ENCODE results near the gene HYDIN. TPM values are rescaled to one million over a fixed set of nuclear protein-coding genes. Genes with fewer than 3 reads are reported as not detected.

Gene HYDIN
- total and polyA plus RNA-seq, 4 donors, result 2.4 to 43.3 (median 18.9) TPM

GRCh38 chr16:71247478-71247877, 17.0 kb upstream of the HYDIN start:
- Histone ChIP-seq H3K36me3 (ENCODE audit: control insufficient read depth in 4 of 4, insufficient read depth in 4 of 4, low read length in 4 of 4) (no peaks in the 10 kb centered on the region), H3K4me1 (ENCODE audit: control insufficient read depth in 5 of 5, insufficient read depth in 5 of 5, low read length in 5 of 5) (no peaks in the 10 kb centered on the region), H3K9me3 (ENCODE audit: control insufficient read depth in 4 of 4, insufficient read depth in 3 of 4, low read length in 3 of 4) (no peaks in the 10 kb centered on the region), H3K27me3 (ENCODE audit: control insufficient read depth in 3 of 3, insufficient read depth in 3 of 3, low read length in 2 of 3) (no peaks in the 10 kb centered on the region), H3K9ac (ENCODE audit: insufficient read depth in 1 of 2, low read length in 2 of 2) (no peak overlapping the region), H3K27ac (ENCODE audit: low read depth in 1 of 2, low read length in 1 of 2) (no peak overlapping the region), H3K4me3 (no peak overlapping the region)
- no peak for TF ChIP-seq CTCF (IDR thresholded peaks at IDR 0.05; ENCODE audit: control extremely low read depth, extremely low read depth)
- no peak for DNase-seq
- WGBS, 2 donors, result 88 to 92% methylated on average over 7 of the region's 7 CpGs
- ATAC-seq (ENCODE audit: insufficient read depth, low FRiP score), result no peak

- no peak for DNase-seq
- ATAC-seq (ENCODE audit: insufficient read depth, low FRiP score), result no peak
- no peaks in the 10 kb centered on the region for H3K9me3 ChIP-seq (ENCODE audit: control insufficient read depth in 4 of 4, insufficient read depth in 3 of 4, low read length in 3 of 4)
These were observed 15.8 kb upstream of the HYDIN start for GRCh38 chr16:71246309-71246708.

GRCh38 chr16:71244521-71244920, 14.0 kb upstream of the HYDIN start:
- WGBS, 2 donors, result 94 to 97% methylated on average over 1 of the region's 1 CpG
- no peak overlapping the region for H3K4me3 ChIP-seq
- no peaks in the 10 kb centered on the region for H3K4me1 ChIP-seq (ENCODE audit: control insufficient read depth in 5 of 5, insufficient read depth in 5 of 5, low read length in 5 of 5)
- H3K9ac ChIP-seq (ENCODE audit: insufficient read depth in 1 of 2, low read length in 2 of 2), result no peak overlapping the region
- no peak for TF ChIP-seq CTCF (IDR thresholded peaks at IDR 0.05; ENCODE audit: control extremely low read depth, extremely low read depth)
- no peak for DNase-seq
- H3K9me3 ChIP-seq (ENCODE audit: control insufficient read depth in 4 of 4, insufficient read depth in 3 of 4, low read length in 3 of 4), result no peaks in the 10 kb centered on the region
- no peaks in the 10 kb centered on the region for H3K36me3 ChIP-seq (ENCODE audit: control insufficient read depth in 4 of 4, insufficient read depth in 4 of 4, low read length in 4 of 4)
- ATAC-seq (ENCODE audit: insufficient read depth, low FRiP score), result no peak
- H3K27me3 ChIP-seq (ENCODE audit: control insufficient read depth in 3 of 3, insufficient read depth in 3 of 3, low read length in 2 of 3), result no peaks in the 10 kb centered on the region
- no peak overlapping the region for H3K27ac ChIP-seq (ENCODE audit: low read depth in 1 of 2, low read length in 1 of 2)

More at GRCh38 chr16:71246309-71246708, 15.8 kb upstream of the HYDIN start:
- Histone ChIP-seq H3K9ac (ENCODE audit: insufficient read depth in 1 of 2, low read length in 2 of 2) (no peak overlapping the region), H3K4me1 (ENCODE audit: control insufficient read depth in 5 of 5, insufficient read depth in 5 of 5, low read length in 5 of 5) (no peaks in the 10 kb centered on the region), H3K27ac (ENCODE audit: low read depth in 1 of 2, low read length in 1 of 2) (no peak overlapping the region), H3K4me3 (no peak overlapping the region), H3K36me3 (ENCODE audit: control insufficient read depth in 4 of 4, insufficient read depth in 4 of 4, low read length in 4 of 4) (no peaks in the 10 kb centered on the region), H3K27me3 (ENCODE audit: control insufficient read depth in 3 of 3, insufficient read depth in 3 of 3, low read length in 2 of 3) (no peaks in the 10 kb centered on the region)
- TF ChIP-seq CTCF (IDR thresholded peaks at IDR 0.05; ENCODE audit: control extremely low read depth, extremely low read depth), result no peak

- Histone ChIP-seq H3K36me3 (ENCODE audit: control insufficient read depth in 4 of 4, insufficient read depth in 4 of 4, low read length in 4 of 4) (no peaks in the 10 kb centered on the region), H3K27me3 (ENCODE audit: control insufficient read depth in 3 of 3, insufficient read depth in 3 of 3, low read length in 2 of 3) (no peaks in the 10 kb centered on the region), H3K27ac (ENCODE audit: low read depth in 1 of 2, low read length in 1 of 2) (no peak overlapping the region), H3K9ac (ENCODE audit: insufficient read depth in 1 of 2, low read length in 2 of 2) (no peak overlapping the region), H3K4me3 (no peak overlapping the region), H3K9me3 (ENCODE audit: control insufficient read depth in 4 of 4, insufficient read depth in 3 of 4, low read length in 3 of 4) (no peaks in the 10 kb centered on the region), H3K4me1 (ENCODE audit: control insufficient read depth in 5 of 5, insufficient read depth in 5 of 5, low read length in 5 of 5) (no peaks in the 10 kb centered on the region)
- DNase-seq (no peak), ATAC-seq (ENCODE audit: insufficient read depth, low FRiP score) (no peak)
- TF ChIP-seq CTCF (IDR thresholded peaks at IDR 0.05; ENCODE audit: control extremely low read depth, extremely low read depth), result no peak
- WGBS, 2 donors, result 46 to 63% methylated on average over 3 of the region's 3 CpGs
These were observed 12.1 kb upstream of the HYDIN start for GRCh38 chr16:71242601-71243000.
